HEK293 (cell line): Measurements from ENCODE around the gene PRKG1.

ENCODE experiments used
- CTCF ChIA-PET: fragments of 350-600 bp; formaldehyde crosslinking; extraction: SDS; loops from one replicate; lab custom pipeline; 2021; ENCODE audit warnings: antibody characterized with exemption; lab: Yijun Ruan, JAX
- POLR2A ChIA-PET: fragments of 300-600 bp; formaldehyde crosslinking; extraction: SDS; loops from one replicate; lab custom pipeline; 2020; ENCODE audit warnings: antibody characterized with exemption, inconsistent platforms; lab: Yijun Ruan, JAX
- H3K27ac ChIP-seq: fragments of 200-500 bp; sonication (Bioruptor generic); 2 replicates; pipeline ENCODE4 v1.5.1; 2014; ENCODE audit warnings: low read depth, low read length, control low read depth, inconsistent platforms; ENCODE audit errors: extremely low read depth
- H3K36me3 ChIP-seq, 2 experiments: fragments of 200-500 bp in 1 of 2; sonication (Bioruptor generic) in 1 of 2; 1 replicate in 1 of 2; 2 replicates in 1 of 2; pipeline ENCODE4 v1.5.1; 2014 to 2017; ENCODE audit warnings: inconsistent platforms in 2 of 2, low read length in 2 of 2; ENCODE audit not compliant: control insufficient read depth in 2 of 2, insufficient read depth in 1 of 2
- H3K4me1 ChIP-seq: fragments of 200-500 bp; sonication (Bioruptor generic); 2 replicates; pipeline ENCODE4 v1.5.1; 2014; ENCODE audit warnings: mild to moderate bottlenecking, low read length, inconsistent platforms; ENCODE audit not compliant: control insufficient read depth, insufficient read depth
- H3K4me3 ChIP-seq: 2 replicates; pipeline ENCODE4 v1.5.1; 2011; ENCODE audit warnings: low read depth, mild to moderate bottlenecking, control low read depth, low read length, moderate library complexity
- H3K9me3 ChIP-seq: fragments of 200-500 bp; sonication (Bioruptor generic); 2 replicates; pipeline ENCODE4 v1.5.1; 2014; ENCODE audit warnings: low read depth, low read length, inconsistent platforms; ENCODE audit not compliant: control insufficient read depth, insufficient read depth
- BCL11B ChIP-seq: fragments of 450-650 bp; formaldehyde crosslinking; IDR thresholded peaks from 2 replicates; pipeline ENCODE4 v1.5.1; 2016; ENCODE audit warnings: low read depth, missing biosample characterization, missing genetic modification characterization
- KLF10 ChIP-seq: fragments of 450-650 bp; IDR thresholded peaks from 2 replicates; pipeline ENCODE4 v1.5.1; 2018; ENCODE audit warnings: missing biosample characterization, mild to moderate bottlenecking, missing genetic modification characterization
- MEIS1 ChIP-seq: sonication (generic); formaldehyde crosslinking; IDR thresholded peaks from 2 replicates; pipeline ENCODE4 v1.8.1; 2022; ENCODE audit warnings: missing genetic modification reagents, mild to moderate bottlenecking, borderline replicate concordance
- PRDM1 ChIP-seq: fragments of 450-650 bp; formaldehyde crosslinking; IDR thresholded peaks from 2 replicates; pipeline ENCODE4; 2016; ENCODE audit warnings: missing biosample characterization, missing genetic modification characterization
- SP2 ChIP-seq: fragments of 450-650 bp; formaldehyde crosslinking; IDR thresholded peaks from 2 replicates; pipeline ENCODE4 v1.5.1; 2016; ENCODE audit warnings: missing biosample characterization, missing genetic modification characterization
- SP3 ChIP-seq: fragments of 450-650 bp; formaldehyde crosslinking; IDR thresholded peaks from 2 replicates; pipeline ENCODE4 v1.5.1; 2016; ENCODE audit warnings: missing biosample characterization, missing genetic modification characterization
- ZBTB26 ChIP-seq: fragments of 450-650 bp; formaldehyde crosslinking; optimal IDR thresholded peaks from 2 replicates; pipeline ENCODE3; 2016; ENCODE audit warnings: missing biosample characterization, mild to moderate bottlenecking, missing genetic modification characterization
- ZNF133 ChIP-seq: fragments of 450-650 bp; formaldehyde crosslinking; IDR thresholded peaks from 2 replicates; pipeline ENCODE4 v1.5.1; 2016; ENCODE audit warnings: missing biosample characterization, missing genetic modification characterization
- ZNF2 ChIP-seq: fragments of 450-650 bp; formaldehyde crosslinking; IDR thresholded peaks from 2 replicates; pipeline ENCODE4 v1.5.1; 2016; ENCODE audit warnings: missing biosample characterization, missing genetic modification characterization
- ZNF223 ChIP-seq: fragments of 450-650 bp; formaldehyde crosslinking; IDR thresholded peaks from 2 replicates; pipeline ENCODE4 v1.5.1; 2016; ENCODE audit warnings: missing biosample characterization, missing genetic modification characterization
- ZNF335 ChIP-seq: fragments of 450-650 bp; formaldehyde crosslinking; conservative IDR thresholded peaks from 2 replicates; pipeline ENCODE4 v1.5.1; 2016; ENCODE audit warnings: missing biosample characterization, missing genetic modification characterization
- ZNF366 ChIP-seq: fragments of 450-650 bp; formaldehyde crosslinking; conservative IDR thresholded peaks from 2 replicates; pipeline ENCODE4 v1.5.1; 2016; ENCODE audit warnings: missing biosample characterization, missing genetic modification characterization
- ZNF610 ChIP-seq: fragments of 450-650 bp; formaldehyde crosslinking; IDR thresholded peaks from 2 replicates; pipeline ENCODE4 v1.5.1; 2016; ENCODE audit warnings: missing biosample characterization, missing genetic modification characterization, borderline replicate concordance
- ZNF677 ChIP-seq: fragments of 450-650 bp; IDR thresholded peaks from 2 replicates; pipeline ENCODE4 v1.5.0; 2018; ENCODE audit warnings: missing biosample characterization, mild to moderate bottlenecking, missing genetic modification characterization, moderate library complexity
- ZNF76 ChIP-seq: fragments of 450-650 bp; formaldehyde crosslinking; IDR thresholded peaks from 2 replicates; pipeline ENCODE4; 2016; ENCODE audit warnings: low read depth, missing biosample characterization, missing genetic modification characterization, borderline replicate concordance
- ZNF843 ChIP-seq: fragments of 450-650 bp; formaldehyde crosslinking; IDR thresholded peaks from 2 replicates; pipeline ENCODE4 v1.5.1; 2016; ENCODE audit warnings: missing biosample characterization, missing genetic modification characterization
- TF ChIP-seq, protein P1 (sequence below): fragments of 450-650 bp; formaldehyde crosslinking; IDR thresholded peaks from 2 replicates; pipeline ENCODE4 v1.5.1; 2016; ENCODE audit warnings: missing biosample characterization, missing genetic modification characterization
- TF ChIP-seq, protein P2 (sequence below): fragments of 450-650 bp; formaldehyde crosslinking; IDR thresholded peaks from 2 replicates; pipeline ENCODE4 v1.5.1; 2017; ENCODE audit warnings: missing biosample characterization, missing genetic modification characterization

PRKG1 gene

DNA sequence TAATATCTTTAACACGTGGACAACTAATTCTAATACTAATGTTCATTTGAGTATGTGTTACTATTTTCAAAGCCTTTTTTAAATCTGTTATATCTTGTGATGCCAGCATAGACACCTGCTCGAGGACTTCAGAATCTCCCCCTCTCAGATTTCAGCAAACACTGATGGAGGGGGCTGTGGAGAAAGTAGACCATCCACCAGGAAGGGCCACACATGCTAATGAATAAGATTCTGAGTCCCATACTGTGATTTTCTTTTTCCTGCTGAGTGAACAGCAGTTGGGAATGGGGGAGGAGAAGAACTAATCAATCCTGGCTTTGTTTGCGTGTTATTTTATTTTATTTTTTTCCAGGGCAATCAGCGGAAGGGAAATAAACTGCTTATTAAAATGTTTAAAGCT, 783.0 kb downstream of the PRKG1 start:
- TF ChIP-seq ZNF2 (tag by site-specific recombination) = no peak
- Histone ChIP-seq H3K9me3 (no peaks in the 10 kb centered on the region), H3K4me3 (no peak overlapping the region), H3K36me3 (no peaks in the 10 kb centered on the region), H3K4me1 (no peaks in the 10 kb centered on the region), H3K27ac (no peak overlapping the region)
- ChIA-PET POLR2A (no interaction called here), CTCF (no interaction called here)

DNA sequence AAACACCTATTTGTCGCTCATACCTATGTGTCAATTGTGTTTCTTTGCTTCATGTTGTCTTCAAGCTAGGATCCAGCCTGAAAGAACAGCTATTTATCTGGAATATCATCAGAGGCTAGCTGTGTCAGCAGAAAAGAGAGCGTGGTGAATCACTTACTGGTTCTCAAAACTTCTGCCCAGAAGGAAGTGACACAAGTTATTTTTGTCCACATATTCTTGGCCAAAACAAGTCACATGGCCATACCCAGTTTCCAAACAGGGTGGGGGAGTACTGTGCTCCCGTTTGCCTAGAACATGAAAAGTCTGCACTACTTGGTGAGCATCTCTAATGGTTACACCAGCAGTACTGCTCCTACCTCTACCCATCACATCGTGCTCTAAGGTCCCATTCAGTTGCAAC, 786.0 kb downstream of the PRKG1 start:
- H3K9me3 ChIP-seq = no peaks in the 10 kb centered on the region
- H3K36me3 ChIP-seq = no peaks in the 10 kb centered on the region
- no peak overlapping the region for H3K27ac ChIP-seq
- no peaks in the 10 kb centered on the region for H3K4me1 ChIP-seq
- CTCF ChIA-PET = no interaction called here
- no peak overlapping the region for H3K4me3 ChIP-seq
- TF ChIP-seq ZNF133 = no peak
- no peak for TF ChIP-seq ZNF843
- no peak for TF ChIP-seq BCL11B (tag by site-specific recombination)
- TF ChIP-seq PRDM1 (tag by site-specific recombination) = no peak
- TF ChIP-seq ZNF76 (tag by site-specific recombination) = no peak
- TF ChIP-seq, all 188 proteins: peak for 0
- POLR2A ChIA-PET = no interaction called here

DNA sequence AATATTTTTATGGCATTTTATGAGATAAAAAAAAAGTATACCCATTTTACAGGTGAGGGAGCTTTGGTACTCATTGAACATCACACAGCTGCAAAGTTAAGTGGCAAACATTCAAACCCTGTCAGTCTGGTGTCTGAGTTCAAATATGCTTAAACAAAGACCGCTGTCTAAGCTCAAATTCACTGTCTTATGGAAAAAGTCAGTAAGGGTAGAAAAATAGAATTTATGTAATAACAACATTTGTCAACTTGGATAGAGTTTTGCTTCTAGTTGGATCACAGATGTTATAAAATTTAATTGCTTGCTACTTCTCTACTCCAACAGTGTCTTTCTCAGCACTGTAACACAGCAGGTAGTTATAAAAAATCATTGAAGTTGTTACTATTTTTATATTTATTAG, 786.8 kb downstream of the PRKG1 start:
- no peaks in the 10 kb centered on the region for H3K36me3 ChIP-seq
- no peak overlapping the region for H3K27ac ChIP-seq
- no peak overlapping the region for H3K4me3 ChIP-seq
- ChIA-PET CTCF (no interaction called here), POLR2A (no interaction called here)
- H3K9me3 ChIP-seq = no peaks in the 10 kb centered on the region
- no peaks in the 10 kb centered on the region for H3K4me1 ChIP-seq
- TF ChIP-seq SP2 (tag by site-specific recombination) (no peak), ZNF677 (no peak), ZNF335 (tag by site-specific recombination) (no peak), ZNF843 (no peak), KLF10 (tag by site-specific recombination) (no peak), ZNF223 (no peak)
- TF ChIP-seq, protein P1, sequence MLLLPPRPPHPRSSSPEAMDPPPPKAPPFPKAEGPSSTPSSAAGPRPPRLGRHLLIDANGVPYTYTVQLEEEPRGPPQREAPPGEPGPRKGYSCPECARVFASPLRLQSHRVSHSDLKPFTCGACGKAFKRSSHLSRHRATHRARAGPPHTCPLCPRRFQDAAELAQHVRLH (tag by site-specific recombination) = no peak

DNA sequence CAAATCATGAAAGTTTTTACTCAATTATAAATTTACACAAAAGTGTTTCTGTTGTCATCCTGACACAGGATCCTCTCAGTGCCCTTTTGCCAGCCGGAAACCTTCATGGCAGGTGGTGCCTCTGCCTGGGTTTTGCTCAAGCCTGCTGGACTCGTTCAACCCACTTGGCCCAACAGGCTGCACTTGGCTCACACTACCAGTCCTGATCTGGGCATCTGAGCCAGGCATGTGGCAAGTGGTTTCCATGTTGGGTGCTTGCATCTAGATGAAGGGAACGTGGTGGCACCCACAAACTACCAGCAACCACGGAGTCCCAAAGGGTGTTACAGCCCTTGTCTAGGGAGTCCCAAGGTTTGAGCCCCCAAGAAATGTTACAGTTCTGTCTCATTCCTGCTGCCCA, 787.4 kb downstream of the PRKG1 start:
- H3K27ac ChIP-seq = no peak overlapping the region
- ChIA-PET CTCF (no interaction called here), POLR2A (no interaction called here)
- no peaks in the 10 kb centered on the region for H3K4me1 ChIP-seq
- no peak overlapping the region for H3K4me3 ChIP-seq
- TF ChIP-seq ZBTB26 (tag by site-specific recombination) (no peak), SP3 (tag by site-specific recombination) (no peak), ZNF610 (no peak), MEIS1 (no peak), ZNF366 (tag by site-specific recombination) (no peak)
- TF ChIP-seq, protein P2, sequence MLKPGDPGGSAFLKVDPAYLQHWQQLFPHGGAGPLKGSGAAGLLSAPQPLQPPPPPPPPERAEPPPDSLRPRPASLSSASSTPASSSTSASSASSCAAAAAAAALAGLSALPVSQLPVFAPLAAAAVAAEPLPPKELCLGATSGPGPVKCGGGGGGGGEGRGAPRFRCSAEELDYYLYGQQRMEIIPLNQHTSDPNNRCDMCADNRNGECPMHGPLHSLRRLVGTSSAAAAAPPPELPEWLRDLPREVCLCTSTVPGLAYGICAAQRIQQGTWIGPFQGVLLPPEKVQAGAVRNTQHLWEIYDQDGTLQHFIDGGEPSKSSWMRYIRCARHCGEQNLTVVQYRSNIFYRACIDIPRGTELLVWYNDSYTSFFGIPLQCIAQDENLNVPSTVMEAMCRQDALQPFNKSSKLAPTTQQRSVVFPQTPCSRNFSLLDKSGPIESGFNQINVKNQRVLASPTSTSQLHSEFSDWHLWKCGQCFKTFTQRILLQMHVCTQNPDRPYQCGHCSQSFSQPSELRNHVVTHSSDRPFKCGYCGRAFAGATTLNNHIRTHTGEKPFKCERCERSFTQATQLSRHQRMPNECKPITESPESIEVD = no peak
- H3K9me3 ChIP-seq = no peaks in the 10 kb centered on the region
- H3K36me3 ChIP-seq = no peaks in the 10 kb centered on the region
